ENCODE measurements around the gene MRPS11.
"Not testable (repeated sequence)": the region's sequence is repeated elsewhere in the genome, so short reads cannot be mapped to it uniquely, and the experiment has no call there.

The MRPS11 gene

GRCh38 chr15:88512601-88513000 is 45.1 kb downstream of the MRPS11 start:
- TF ChIP-seq CTCF (IDR thresholded peaks at IDR 0.05; ENCODE audit: borderline replicate concordance, extremely low read depth, low read length, poor library complexity, severe bottlenecking) (no peak), EZH2 (IDR thresholded peaks at IDR 0.05; ENCODE audit: borderline replicate concordance, low read depth, low read length, severe bottlenecking) (no peak)
- no peak overlapping the region for H3K4me2 ChIP-seq (ENCODE audit: insufficient read depth, low read length)
- H3K9ac ChIP-seq (ENCODE audit: low read depth, low read length): no peak overlapping the region
- no peaks in the 10 kb centered on the region for H3K4me1 ChIP-seq (ENCODE audit: insufficient read depth, low read length)
- no peaks in the 10 kb centered on the region for H3K27me3 ChIP-seq (ENCODE audit: insufficient read depth, low read length, poor library complexity)
- H3K79me2 ChIP-seq (ENCODE audit: insufficient read depth, low read length): no peaks in the 10 kb centered on the region
- no peaks in the 10 kb centered on the region for H4K20me1 ChIP-seq (ENCODE audit: insufficient read depth, low read length)
- H2AFZ ChIP-seq (ENCODE audit: low read depth, low read length): no peak overlapping the region
- DNase-seq (no peak), ATAC-seq (ENCODE audit: insufficient read depth, low read depth) (no peak)
- H3K4me3 ChIP-seq (ENCODE audit: low read depth in 1 of 2, low read length in 2 of 2): no peak overlapping the region
- H3K36me3 ChIP-seq (ENCODE audit: insufficient read depth, low read length): peaks cover 30% of the 10 kb centered on the region; the same call in 1 of the 2 replicates
- no peaks in the 10 kb centered on the region for H3K9me3 ChIP-seq (ENCODE audit: insufficient read depth, low read length, severe bottlenecking)
- H3K27ac ChIP-seq (ENCODE audit: low read length): no peak overlapping the region

- Histone ChIP-seq H3K9ac (ENCODE audit: low read depth, low read length) (no peak overlapping the region), H3K9me3 (ENCODE audit: insufficient read depth, low read length, severe bottlenecking) (no peaks in the 10 kb centered on the region), H3K27me3 (ENCODE audit: insufficient read depth, low read length, poor library complexity) (no peaks in the 10 kb centered on the region), H3K4me1 (ENCODE audit: insufficient read depth, low read length) (no peaks in the 10 kb centered on the region), H4K20me1 (ENCODE audit: insufficient read depth, low read length) (no peaks in the 10 kb centered on the region), H3K36me3 (ENCODE audit: insufficient read depth, low read length) (peaks cover 30% of the 10 kb centered on the region; the same call in 1 of the 2 replicates), H3K4me2 (ENCODE audit: insufficient read depth, low read length) (no peak overlapping the region), H2AFZ (ENCODE audit: low read depth, low read length) (no peak overlapping the region), H3K27ac (ENCODE audit: low read length) (no peak overlapping the region), H3K79me2 (ENCODE audit: insufficient read depth, low read length) (no peaks in the 10 kb centered on the region), H3K4me3 (ENCODE audit: low read depth in 1 of 2, low read length in 2 of 2) (no peak overlapping the region)
- TF ChIP-seq EZH2 (IDR thresholded peaks at IDR 0.05; ENCODE audit: borderline replicate concordance, low read depth, low read length, severe bottlenecking) (no peak), CTCF (IDR thresholded peaks at IDR 0.05; ENCODE audit: borderline replicate concordance, extremely low read depth, low read length, poor library complexity, severe bottlenecking) (no peak)
- DNase-seq (no peak), ATAC-seq (ENCODE audit: insufficient read depth, low read depth) (no peak)
These were observed 45.7 kb downstream of the MRPS11 start for GRCh38 chr15:88513195-88513594.

GRCh38 chr15:88518903-88519302 is 51.4 kb downstream of the MRPS11 start:
- Histone ChIP-seq H3K9me3 (ENCODE audit: insufficient read depth, low read length, severe bottlenecking) (no peaks in the 10 kb centered on the region), H4K20me1 (ENCODE audit: insufficient read depth, low read length) (no peaks in the 10 kb centered on the region), H3K27ac (ENCODE audit: low read length) (no peak overlapping the region), H3K4me2 (ENCODE audit: insufficient read depth, low read length) (no peak overlapping the region), H3K4me3 (ENCODE audit: low read depth in 1 of 2, low read length in 2 of 2) (no peak overlapping the region), H3K9ac (ENCODE audit: low read depth, low read length) (no peak overlapping the region), H3K36me3 (ENCODE audit: insufficient read depth, low read length) (0 out of 2 replicates have a peak, but pooled peaks cover 4% of the 10 kb centered on the region), H3K4me1 (ENCODE audit: insufficient read depth, low read length) (no peaks in the 10 kb centered on the region), H3K27me3 (ENCODE audit: insufficient read depth, low read length, poor library complexity) (no peaks in the 10 kb centered on the region), H2AFZ (ENCODE audit: low read depth, low read length) (no peak overlapping the region), H3K79me2 (ENCODE audit: insufficient read depth, low read length) (no peaks in the 10 kb centered on the region)
- DNase-seq (no peak), ATAC-seq (ENCODE audit: insufficient read depth, low read depth) (no peak)
- no peak for TF ChIP-seq EZH2 (IDR thresholded peaks at IDR 0.05; ENCODE audit: borderline replicate concordance, low read depth, low read length, severe bottlenecking)
- TF ChIP-seq CTCF (IDR thresholded peaks at IDR 0.05; ENCODE audit: borderline replicate concordance, extremely low read depth, low read length, poor library complexity, severe bottlenecking): no peak

- H2AFZ ChIP-seq (ENCODE audit: low read depth, low read length); H3K9me3 ChIP-seq (ENCODE audit: insufficient read depth, low read length, severe bottlenecking); H3K4me1 ChIP-seq (ENCODE audit: insufficient read depth, low read length); H3K9ac ChIP-seq (ENCODE audit: low read depth, low read length); ATAC-seq (ENCODE audit: insufficient read depth, low read depth); H3K79me2 ChIP-seq (ENCODE audit: insufficient read depth, low read length); H3K4me3 ChIP-seq (ENCODE audit: low read depth in 1 of 2, low read length in 2 of 2); DNase-seq; H3K27ac ChIP-seq (ENCODE audit: low read length); H3K27me3 ChIP-seq (ENCODE audit: insufficient read depth, low read length, poor library complexity); H3K4me2 ChIP-seq (ENCODE audit: insufficient read depth, low read length); H4K20me1 ChIP-seq (ENCODE audit: insufficient read depth, low read length): not testable (repeated sequence)
- H3K36me3 ChIP-seq (ENCODE audit: insufficient read depth, low read length): peaks cover 25% of the 10 kb centered on the region
These were observed 56.6 kb downstream of the MRPS11 start for GRCh38 chr15:88524094-88524493.

Measured in DND-41 (cell line).